ENCODE results near the gene CACNG4. TPM values are rescaled to one million over a fixed set of nuclear protein-coding genes. Genes with fewer than 3 reads are reported as not detected.

The CACNG4 gene
- total RNA-seq, 4 donors from 2014 or later: 0.42 to 0.91 TPM; not detected in 2

DNA sequence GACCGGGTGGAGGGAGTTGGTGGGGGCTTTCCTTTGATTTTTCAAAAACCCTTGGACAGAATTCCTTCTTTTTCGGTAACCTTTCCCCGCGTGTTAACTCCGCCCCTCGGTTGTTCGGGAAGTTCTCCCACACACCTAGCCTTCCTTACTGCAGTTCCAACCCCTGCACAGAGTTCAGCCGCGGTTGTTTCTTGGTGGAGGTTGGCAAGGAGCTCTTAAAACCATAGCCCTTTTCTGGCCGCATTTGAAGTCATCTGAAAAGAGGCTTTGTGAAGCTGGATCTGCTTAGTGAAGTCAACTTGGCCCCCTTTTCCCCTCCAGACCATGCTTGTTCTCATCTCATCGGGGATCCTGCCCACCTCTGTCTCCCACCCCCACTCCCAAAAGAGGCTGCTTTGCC, 1.8 kb downstream of the CACNG4 start:
- intact Hi-C loops (cut with DNase I; ENCODE audit: low total_unique reads): no loop called here
- no peak overlapping the region for H3K4me3 ChIP-seq (ENCODE audit: low read depth, poor library complexity, severe bottlenecking)
- WGBS, 2 donors: 9 to 10% methylated on average over 11 of the region's 11 CpGs
- no peak for TF ChIP-seq POLR2A (IDR thresholded peaks at IDR 0.05)
- TF ChIP-seq, protein P1, sequence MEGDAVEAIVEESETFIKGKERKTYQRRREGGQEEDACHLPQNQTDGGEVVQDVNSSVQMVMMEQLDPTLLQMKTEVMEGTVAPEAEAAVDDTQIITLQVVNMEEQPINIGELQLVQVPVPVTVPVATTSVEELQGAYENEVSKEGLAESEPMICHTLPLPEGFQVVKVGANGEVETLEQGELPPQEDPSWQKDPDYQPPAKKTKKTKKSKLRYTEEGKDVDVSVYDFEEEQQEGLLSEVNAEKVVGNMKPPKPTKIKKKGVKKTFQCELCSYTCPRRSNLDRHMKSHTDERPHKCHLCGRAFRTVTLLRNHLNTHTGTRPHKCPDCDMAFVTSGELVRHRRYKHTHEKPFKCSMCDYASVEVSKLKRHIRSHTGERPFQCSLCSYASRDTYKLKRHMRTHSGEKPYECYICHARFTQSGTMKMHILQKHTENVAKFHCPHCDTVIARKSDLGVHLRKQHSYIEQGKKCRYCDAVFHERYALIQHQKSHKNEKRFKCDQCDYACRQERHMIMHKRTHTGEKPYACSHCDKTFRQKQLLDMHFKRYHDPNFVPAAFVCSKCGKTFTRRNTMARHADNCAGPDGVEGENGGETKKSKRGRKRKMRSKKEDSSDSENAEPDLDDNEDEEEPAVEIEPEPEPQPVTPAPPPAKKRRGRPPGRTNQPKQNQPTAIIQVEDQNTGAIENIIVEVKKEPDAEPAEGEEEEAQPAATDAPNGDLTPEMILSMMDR (IDR thresholded peaks at IDR 0.05): no peak
- DNase-seq (ENCODE audit: low spot score in 2 of 2): no peak

DNA sequence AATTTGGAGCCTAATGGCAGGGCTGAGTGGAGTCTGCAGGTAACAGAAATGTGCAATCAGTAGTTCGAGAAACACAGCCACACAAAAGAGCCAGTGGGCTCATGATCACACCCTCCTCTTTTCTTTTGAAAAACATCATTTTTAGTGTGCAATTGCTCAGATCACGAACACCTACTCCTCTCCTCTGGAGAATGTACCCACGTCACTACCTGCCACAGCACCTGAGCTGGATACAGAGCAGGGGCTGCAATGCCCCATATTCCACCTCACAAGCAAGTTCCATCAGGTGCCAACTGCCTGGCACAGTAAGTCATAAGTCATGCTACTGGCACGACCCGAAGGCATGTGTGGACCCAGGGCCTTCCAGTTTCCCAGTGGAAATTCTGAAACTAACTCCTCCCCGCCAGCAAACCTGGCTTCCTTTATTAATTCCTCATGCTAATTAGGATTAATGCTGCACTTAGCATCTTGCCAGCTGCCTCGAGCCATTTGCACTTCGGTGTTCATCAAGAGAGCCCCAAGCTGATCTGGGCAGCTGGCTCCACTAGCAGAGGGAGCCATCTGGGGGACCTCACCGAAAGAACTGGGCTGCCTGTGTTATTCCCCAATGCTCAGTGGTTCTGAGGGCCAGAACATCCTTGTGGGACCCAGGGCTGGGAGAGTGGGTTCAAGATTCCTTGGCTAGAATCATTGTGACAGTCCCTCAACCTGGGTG, 2.4 kb downstream of the CACNG4 start:
- TF ChIP-seq POLR2A (IDR thresholded peaks at IDR 0.05): no peak
- TF ChIP-seq, protein P1 (IDR thresholded peaks at IDR 0.05): no peak
- intact Hi-C loops (cut with DNase I; ENCODE audit: low total_unique reads): no loop called here
- 38 to 41% methylated on average over 9 of the region's 9 CpGs for WGBS, 2 donors
- H3K4me3 ChIP-seq (ENCODE audit: low read depth, poor library complexity, severe bottlenecking): no peak overlapping the region
- no peak for DNase-seq (ENCODE audit: low spot score in 2 of 2)

DNA sequence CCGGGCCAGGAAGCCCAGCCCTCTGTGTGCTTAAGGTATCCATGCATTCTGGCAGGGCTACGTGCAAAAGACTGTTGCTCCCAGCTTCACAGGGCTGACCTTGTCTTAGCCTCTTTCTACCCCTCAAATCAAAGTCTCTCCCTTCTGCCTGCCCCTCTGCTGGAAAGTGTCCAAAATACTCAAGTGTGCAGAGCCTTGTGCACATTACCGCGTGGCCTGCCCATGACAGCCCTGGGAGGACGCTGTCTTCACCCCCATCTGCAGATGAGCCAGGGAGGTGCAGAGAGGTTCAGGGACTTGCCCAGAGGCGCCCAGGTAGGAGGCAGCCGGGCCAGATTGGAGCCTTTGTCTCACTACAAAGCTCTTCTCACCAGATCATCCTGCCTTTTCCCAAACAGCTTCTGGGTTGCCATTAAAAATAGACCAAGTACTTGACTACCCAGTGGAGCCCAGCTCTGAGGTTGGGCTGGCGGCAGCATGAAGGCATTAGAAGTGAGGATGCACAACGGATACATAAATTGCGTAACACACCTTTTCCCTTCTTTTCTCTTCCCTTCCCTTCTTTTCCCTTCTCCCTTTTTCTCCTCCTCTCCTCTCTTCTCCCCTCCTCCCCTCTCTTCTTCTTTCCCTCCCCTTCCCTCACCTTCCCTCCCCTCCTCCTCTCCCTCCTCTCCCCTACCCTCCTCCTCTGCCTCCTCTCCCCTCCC, 3.5 kb downstream of the CACNG4 start:
- 62 to 66% methylated on average over 10 of the region's 10 CpGs for WGBS, 2 donors
- no peak overlapping the region for H3K4me3 ChIP-seq (ENCODE audit: low read depth, poor library complexity, severe bottlenecking)
- intact Hi-C loops (cut with DNase I; ENCODE audit: low total_unique reads): no loop called here
- DNase-seq (ENCODE audit: low spot score in 2 of 2): no peak
- TF ChIP-seq POLR2A (IDR thresholded peaks at IDR 0.05): no peak
- TF ChIP-seq, protein P1 (IDR thresholded peaks at IDR 0.05): no peak

DNA sequence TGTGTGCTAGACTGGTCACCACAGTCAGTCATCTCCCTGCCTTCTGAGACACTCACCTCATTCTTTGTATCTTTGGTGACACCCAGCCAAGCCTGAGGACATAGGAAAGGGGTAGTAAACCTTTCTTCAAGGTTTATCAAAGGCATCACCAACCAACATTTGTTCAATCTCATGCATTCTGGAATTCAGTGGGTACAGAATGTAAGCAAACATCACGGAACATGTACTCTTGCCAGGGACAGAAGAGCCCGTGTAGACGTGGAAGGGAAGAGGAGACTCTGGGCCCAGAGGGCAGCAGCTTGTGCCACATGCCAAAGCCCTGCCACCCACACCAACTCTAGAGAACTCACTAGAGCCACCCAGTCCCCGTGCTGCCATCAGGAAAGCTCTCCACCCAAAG, 4.4 kb downstream of the CACNG4 start:
- TF ChIP-seq, protein P1 (IDR thresholded peaks at IDR 0.05): no peak
- TF ChIP-seq POLR2A (IDR thresholded peaks at IDR 0.05): no peak
- DNase-seq (ENCODE audit: low spot score in 2 of 2): no peak
- intact Hi-C loops (cut with DNase I; ENCODE audit: low total_unique reads): no loop called here
- H3K4me3 ChIP-seq (ENCODE audit: low read depth, poor library complexity, severe bottlenecking): no peak overlapping the region
- WGBS, 2 donors: 72 to 84% methylated on average over 4 of the region's 4 CpGs

DNA sequence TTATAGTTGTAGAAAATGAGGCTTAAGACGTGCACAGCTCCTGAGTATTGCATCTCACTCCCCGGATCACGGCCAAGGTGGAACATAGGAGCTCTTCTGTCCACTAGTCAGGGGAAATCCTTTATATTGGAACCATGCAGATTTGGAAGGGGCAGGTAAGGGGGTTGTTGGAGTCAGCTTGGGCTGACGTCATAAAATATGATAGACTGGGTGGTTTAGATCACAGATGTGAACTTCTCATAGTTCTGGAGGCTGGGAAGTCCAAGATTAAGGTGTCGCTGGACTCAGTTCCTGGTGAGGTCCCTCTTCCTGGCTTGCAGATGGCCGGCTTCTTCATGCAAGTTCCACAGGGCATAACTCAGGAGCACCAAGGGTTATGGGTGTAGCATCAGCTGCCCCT, 5.6 kb downstream of the CACNG4 start:
- no peak for TF ChIP-seq POLR2A (IDR thresholded peaks at IDR 0.05)
- TF ChIP-seq, protein P1 (IDR thresholded peaks at IDR 0.05): no peak
- no peak for DNase-seq (ENCODE audit: low spot score in 2 of 2)
- 90% methylated on average over 6 of the region's 6 CpGs for WGBS, 2 donors
- intact Hi-C loops (cut with DNase I; ENCODE audit: low total_unique reads): no loop called here
- no peak overlapping the region for H3K4me3 ChIP-seq (ENCODE audit: low read depth, poor library complexity, severe bottlenecking)
